Keratinocyte (primary cell): Measurements from ENCODE around the gene HOXB7.

Source experiments
- CTCF ChIP-seq, 3 experiments: IDR thresholded peaks in 1 of 3; conservative IDR thresholded peaks in 1 of 3; optimal IDR thresholded peaks in 1 of 3; 2 replicates in 2 of 3; 3 replicates in 1 of 3; pipeline versions ENCODE3 to v1.5.1; 2011; ENCODE audit warnings: low read length in 3 of 3, mild to moderate bottlenecking in 3 of 3, moderate library complexity in 2 of 3, control low read depth in 1 of 3, inconsistent platforms in 1 of 3; ENCODE audit not compliant: insufficient read depth in 2 of 3; ENCODE audit errors: extremely low read depth in 1 of 3
- EZH2 ChIP-seq: IDR thresholded peaks from one replicate; pipeline ENCODE4 v1.6.1; 2012; ENCODE audit warnings: inconsistent platforms, mild to moderate bottlenecking, low read length, moderate library complexity

- TF ChIP-seq CTCF (optimal IDR thresholded peaks at IDR 0.05 in 1 of 3, IDR thresholded peaks at IDR 0.05 in 1 of 3, conservative IDR thresholded peaks at IDR 0.05 in 1 of 3; ENCODE audit: extremely low read depth in 1 of 3, insufficient read depth in 2 of 3, low read length in 3 of 3): no peak
- TF ChIP-seq EZH2: peak; percentile 98
Measured at GRCh38 chr17:48617471-48618255, 6.8 kb upstream of the HOXB7 start.
